Endodermal cell (in vitro differentiated cells): Measurements from ENCODE around the gene C1GALT1. TPM values are rescaled to one million over a fixed set of nuclear protein-coding genes. Genes with fewer than 3 reads are reported as not detected.

Experiments used
- DNase-seq: peaks from one replicate; pipeline ENCODE4 v3.0.0-alpha.2; 2017
- H3K27ac ChIP-seq: 2 replicates; pipeline ENCODE4 v1.5.1; 2013; ENCODE audit warnings: mild to moderate bottlenecking, low read depth, low read length, moderate library complexity
- H3K27me3 ChIP-seq: 2 replicates; pipeline ENCODE4 v1.6.1; 2013; ENCODE audit warnings: mild to moderate bottlenecking, low read length, moderate library complexity; ENCODE audit not compliant: insufficient read depth, control insufficient read depth, poor library complexity, severe bottlenecking
- H3K36me3 ChIP-seq: 2 replicates; pipeline ENCODE4 v1.7.0; 2013; ENCODE audit warnings: mild to moderate bottlenecking, low read length, moderate library complexity; ENCODE audit not compliant: control insufficient read depth, insufficient read depth
- H3K4me1 ChIP-seq: one replicate; pipeline ENCODE4 v1.7.0; 2013; ENCODE audit warnings: low read length; ENCODE audit not compliant: control insufficient read depth, insufficient read depth
- H3K4me3 ChIP-seq: 2 replicates; pipeline ENCODE4 v1.5.1; 2013; ENCODE audit warnings: mild to moderate bottlenecking, low read length, moderate library complexity
- H3K9ac ChIP-seq: 2 replicates; pipeline ENCODE4 v1.6.1; 2013; ENCODE audit warnings: mild to moderate bottlenecking, low read length, moderate library complexity; ENCODE audit not compliant: poor library complexity, severe bottlenecking; ENCODE audit errors: extremely low read depth
- H3K9me3 ChIP-seq: 2 replicates; pipeline ENCODE4 v1.6.1; 2013; ENCODE audit warnings: mild to moderate bottlenecking, low read length, moderate library complexity; ENCODE audit not compliant: control insufficient read depth
- H3K27ac Mint-ChIP-seq: 2 replicates; pipeline ENCODE4 v1.8.0; 2020; ENCODE audit warnings: mixed read lengths
- H3K27me3 Mint-ChIP-seq: 2 replicates; pipeline ENCODE4 v1.8.0; 2021; ENCODE audit warnings: mild to moderate bottlenecking, mixed read lengths; ENCODE audit not compliant: insufficient read depth
- H3K36me3 Mint-ChIP-seq: 2 replicates; pipeline ENCODE4 v1.8.0; 2020; ENCODE audit warnings: low read depth, mixed read lengths
- H3K4me1 Mint-ChIP-seq: 2 replicates; pipeline ENCODE4 v1.8.0; 2020; ENCODE audit warnings: mixed read lengths
- H3K4me3 Mint-ChIP-seq: 2 replicates; pipeline ENCODE4 v1.8.0; 2020; ENCODE audit warnings: mild to moderate bottlenecking, moderate library complexity, mixed read lengths
- H3K9me3 Mint-ChIP-seq: 2 replicates; pipeline ENCODE4 v1.8.0; 2020; ENCODE audit warnings: mild to moderate bottlenecking, mixed read lengths
- CTCF ChIP-seq: fragments of 200-600 bp; sonication (generic); conservative IDR thresholded peaks from 2 replicates; pipeline ENCODE4 v1.5.0; 2021; ENCODE audit warnings: antibody characterized with exemption, mild to moderate bottlenecking
- WGBS, 2 experiments: methylation state at CpG; one replicate each; pipeline versions ENCODE4 v1.1.5 to v1.1.7; 2013; ENCODE audit warnings: missing lambda C conversion rate in 2 of 2, mixed read lengths in 1 of 2; ENCODE audit not compliant: insufficient coverage in 1 of 2, insufficient read length in 1 of 2; 5-methylcytosine and 5-hydroxymethylcytosine counted together
- total RNA-seq, 2 donors: library from RNA; stranded (reverse); fragmentation: NEBNext Ultra II Directional in 1 of 2; extraction: Animal tissue kit (Norgen Biotek cat#: 25700) in 1 of 2; gene quantifications; 2 replicates in 1 of 2; 3 replicates in 1 of 2; pipeline ENCODE4 v1.2.1, GENCODE V29; 2021

C1GALT1 gene
- total RNA-seq, 2 donors from 2014 or later = 65.7 to 132 TPM

GRCh38 chr7:7293092-7293491, 110.7 kb downstream of the C1GALT1 start:
- Mint-ChIP-seq H3K4me3 (no peak overlapping the region), H3K27ac (no peak overlapping the region), H3K4me1 (no peaks in the 10 kb centered on the region), H3K27me3 (no peaks in the 10 kb centered on the region), H3K9me3 (peaks cover 8% of the 10 kb centered on the region), H3K36me3 (no peaks in the 10 kb centered on the region)
- 100% methylated on average over 1 to 2 of the region's 2 CpGs for WGBS, 2 experiments
- H3K4me1 ChIP-seq = peaks cover 6% of the 10 kb centered on the region
- H3K9ac ChIP-seq = no peak overlapping the region
- H3K9me3 ChIP-seq = peaks cover 5% of the 10 kb centered on the region
- H3K27ac ChIP-seq = no peak overlapping the region
- no peaks in the 10 kb centered on the region for H3K27me3 ChIP-seq
- H3K4me3 ChIP-seq = no peak overlapping the region
- no peak for DNase-seq
- TF ChIP-seq CTCF = no peak
- no peaks in the 10 kb centered on the region for H3K36me3 ChIP-seq

- Mint-ChIP-seq H3K4me1 (peaks cover 12% of the 10 kb centered on the region), H3K4me3 (no peak overlapping the region), H3K36me3 (no peaks in the 10 kb centered on the region), H3K27me3 (peaks cover 4% of the 10 kb centered on the region), H3K9me3 (peaks cover 16% of the 10 kb centered on the region), H3K27ac (no peak overlapping the region)
- 87 to 94% methylated on average over 4 of the region's 4 CpGs for WGBS, 2 experiments
- Histone ChIP-seq H3K9ac (no peak overlapping the region), H3K4me1 (peaks cover 6% of the 10 kb centered on the region), H3K4me3 (no peak overlapping the region), H3K27me3 (no peaks in the 10 kb centered on the region), H3K36me3 (no peaks in the 10 kb centered on the region), H3K27ac (no peak overlapping the region), H3K9me3 (peaks cover 9% of the 10 kb centered on the region)
- TF ChIP-seq CTCF = no peak
- no peak for DNase-seq
Measured at GRCh38 chr7:7294911-7295310, 112.6 kb downstream of the C1GALT1 start.
